ENCODE measurements around the gene TXNRD2. TPM values are rescaled to one million over a fixed set of nuclear protein-coding genes. Genes with fewer than 3 reads are reported as not detected.
"Not testable (repeated sequence)": the region's sequence is repeated elsewhere in the genome, so short reads cannot be mapped to it uniquely, and the experiment has no call there.

TXNRD2 gene
- total RNA-seq, 4 donors from 2014 or later = 34.8 to 40.6 (median 37.8) TPM

GRCh38 chr22:19929586-19930550 is 11.8 kb downstream of the TXNRD2 start:
- DNase-seq (ENCODE audit: low spot score in 2 of 2) = no peak
- Histone ChIP-seq H3K27ac (no peak overlapping the region), H3K36me3 (peaks cover 0 to 29% (median 0%) of the 10 kb centered on the region in 3 donors), H3K4me1 (peaks cover 0 to 8% (median 0%) of the 10 kb centered on the region in 4 donors), H3K9me3 (no peaks in the 10 kb centered on the region), H3K4me3 (no peak overlapping the region), H3K27me3 (no peaks in the 10 kb centered on the region)
- no peak for TF ChIP-seq CTCF (IDR thresholded peaks at IDR 0.05)
- TF ChIP-seq POLR2A (IDR thresholded peaks at IDR 0.05) = no peak
- no peak for TF ChIP-seq EP300 (IDR thresholded peaks at IDR 0.05)
- 91 to 94% methylated on average over 21 of the region's 21 CpGs for WGBS, 2 donors

- TF ChIP-seq POLR2A (IDR thresholded peaks at IDR 0.05) (no peak), CTCF (IDR thresholded peaks at IDR 0.05) (no peak), EP300 (IDR thresholded peaks at IDR 0.05) (no peak)
- no peak overlapping the region for H3K27ac ChIP-seq
- no peaks in the 10 kb centered on the region for H3K27me3 ChIP-seq
- DNase-seq (ENCODE audit: low spot score in 2 of 2) = no peak
- no peak overlapping the region for H3K4me3 ChIP-seq
- no peaks in the 10 kb centered on the region for H3K9me3 ChIP-seq
- H3K36me3 ChIP-seq = peaks cover 0 to 25% (median 0%) of the 10 kb centered on the region in 3 donors
- 86 to 90% methylated on average over 11 of the region's 11 CpGs for WGBS, 2 donors
- H3K4me1 ChIP-seq = peaks cover 0 to 7% (median 0%) of the 10 kb centered on the region in 4 donors
These were observed 13.4 kb downstream of the TXNRD2 start for GRCh38 chr22:19928207-19928606.

GRCh38 chr22:19927696-19928095 is 13.9 kb downstream of the TXNRD2 start:
- Histone ChIP-seq H3K4me1 (peaks cover 0 to 3% (median 0%) of the 10 kb centered on the region in 4 donors), H3K27me3 (no peaks in the 10 kb centered on the region), H3K36me3 (peaks cover 0 to 25% (median 0%) of the 10 kb centered on the region in 3 donors), H3K9me3 (no peaks in the 10 kb centered on the region), H3K4me3 (no peak overlapping the region), H3K27ac (no peak overlapping the region)
- 88 to 91% methylated on average over 7 of the region's 7 CpGs for WGBS, 2 donors
- TF ChIP-seq EP300 (IDR thresholded peaks at IDR 0.05) (no peak), POLR2A (IDR thresholded peaks at IDR 0.05) (no peak), CTCF (IDR thresholded peaks at IDR 0.05) (no peak)
- no peak for DNase-seq (ENCODE audit: low spot score in 2 of 2)

- not testable (repeated sequence) for H3K27ac ChIP-seq; H3K4me3 ChIP-seq; H3K4me1 ChIP-seq; H3K27me3 ChIP-seq; H3K9me3 ChIP-seq; DNase-seq (ENCODE audit: low spot score in 2 of 2)
- peaks cover 0 to 25% (median 0%) of the 10 kb centered on the region in 3 donors for H3K36me3 ChIP-seq
- WGBS, 2 donors = 89 to 90% methylated on average over 11 of the region's 11 CpGs
These were observed 15.6 kb downstream of the TXNRD2 start for GRCh38 chr22:19926028-19926427.

GRCh38 chr22:19923914-19924513 is 17.6 kb downstream of the TXNRD2 start:
- H3K27me3 ChIP-seq = no peaks in the 10 kb centered on the region
- no peak for DNase-seq (ENCODE audit: low spot score in 2 of 2)
- H3K27ac ChIP-seq = no peak overlapping the region
- no peaks in the 10 kb centered on the region for H3K9me3 ChIP-seq
- peaks cover 0 to 18% (median 0%) of the 10 kb centered on the region in 3 donors for H3K36me3 ChIP-seq
- no peak overlapping the region for H3K4me3 ChIP-seq
- no peak for TF ChIP-seq POLR2A (IDR thresholded peaks at IDR 0.05)
- no peak for TF ChIP-seq EP300 (IDR thresholded peaks at IDR 0.05)
- WGBS, 2 donors = 86 to 91% methylated on average over 12 of the region's 12 CpGs
- H3K4me1 ChIP-seq = no peaks in the 10 kb centered on the region

Data from tibial nerve (tissue), 4 donors.